Endothelial cell of umbilical vein (primary cell): ENCODE data around the gene BRD3. TPM values are rescaled to one million over a fixed set of nuclear protein-coding genes. Genes with fewer than 3 reads are reported as not detected.

Source experiments
- BruUV-seq: library from RNA; stranded (reverse); fragments of 400-500 nt; replicated peaks from 2 replicates; lab custom pipeline; 2021; lab: Mats Ljungman, UMichigan
- CTCF ChIA-PET: fragments of 300-600, 350-600 bp; sonication (Branson Sonifier 250); formaldehyde crosslinking; loops from one replicate; lab custom pipeline; 2021; ENCODE audit warnings: antibody characterized with exemption, inconsistent platforms; lab: Charles Lee
- POLR2A ChIA-PET: fragments of 300-600, 350-600 bp; sonication (Branson Sonifier 250); formaldehyde crosslinking; loops from one replicate; lab custom pipeline; 2021; ENCODE audit warnings: antibody characterized with exemption, inconsistent platforms; lab: Charles Lee
- DNase-seq: peaks from one replicate; pipeline ENCODE4 v3.0.0-alpha.2; 2011; ENCODE audit warnings: low read depth, low spot score
- FAIRE-seq: peaks from 2 replicates; lab custom pipeline; 2011; peaks lifted over from hg19 to GRCh38; lab: Jason Lieb, UNC
- H2AFZ ChIP-seq: 2 replicates; pipeline ENCODE4 v1.6.0; 2012; ENCODE audit warnings: low read depth, low read length, control low read depth, inconsistent platforms
- H3K27ac ChIP-seq: 2 replicates; pipeline ENCODE4 v1.5.1; 2011; ENCODE audit warnings: low read depth, mild to moderate bottlenecking, control low read depth, low read length, moderate library complexity; ENCODE audit not compliant: insufficient read depth
- H3K27me3 ChIP-seq, 2 experiments: 2 replicates each; pipeline versions ENCODE4 v1.6.0 to v1.6.1; 2011; ENCODE audit warnings: low read length in 2 of 2, mixed read lengths in 1 of 2; ENCODE audit not compliant: control insufficient read depth in 2 of 2, insufficient read depth in 2 of 2
- H3K36me3 ChIP-seq, 2 experiments: 2 replicates in 1 of 2; 3 replicates in 1 of 2; pipeline ENCODE4 v1.5.1; 2011; ENCODE audit warnings: low read length in 2 of 2, mild to moderate bottlenecking in 1 of 2, moderate library complexity in 1 of 2; ENCODE audit not compliant: control insufficient read depth in 2 of 2, insufficient read depth in 2 of 2; ENCODE audit errors: extremely low read depth in 1 of 2
- H3K4me1 ChIP-seq: 3 replicates; pipeline ENCODE4 v1.5.1; 2011; ENCODE audit warnings: mild to moderate bottlenecking, low read length; ENCODE audit not compliant: control insufficient read depth, insufficient read depth; ENCODE audit errors: extremely low read depth
- H3K4me2 ChIP-seq: 2 replicates; pipeline ENCODE4 v1.6.1; 2011; ENCODE audit warnings: low read length, control low read depth, mixed read lengths; ENCODE audit not compliant: insufficient read depth
- H3K4me3 ChIP-seq, 3 experiments: fragments of 200-600 bp in 1 of 3; sonication (generic), shearing (Covaris generic) in 1 of 3; replicated peaks in 1 of 3; 2 replicates each; pipeline ENCODE4 v1.5.1; 2011 to 2016; ENCODE audit warnings: control low read depth in 3 of 3, low read length in 3 of 3, mild to moderate bottlenecking in 2 of 3, inconsistent platforms in 1 of 3, low read depth in 1 of 3, moderate library complexity in 1 of 3; ENCODE audit not compliant: insufficient read depth in 1 of 3
- H3K79me2 ChIP-seq: 2 replicates; pipeline ENCODE4 v1.6.0; 2012; ENCODE audit warnings: low read length, inconsistent platforms; ENCODE audit not compliant: control insufficient read depth, insufficient read depth
- H3K9ac ChIP-seq: replicated peaks from 2 replicates; pipeline ENCODE3; 2011; ENCODE audit warnings: low read length, control low read depth; ENCODE audit not compliant: insufficient read depth; ENCODE audit errors: extremely low read depth
- H3K9me1 ChIP-seq: replicated peaks from 3 replicates; pipeline ENCODE4 v1.6.0; 2011; ENCODE audit warnings: mild to moderate bottlenecking, low read length; ENCODE audit not compliant: control insufficient read depth, insufficient read depth; ENCODE audit errors: extremely low read depth
- H3K9me3 ChIP-seq: replicated peaks from 2 replicates; pipeline ENCODE4 v1.5.1; 2012; ENCODE audit warnings: low read length, inconsistent platforms; ENCODE audit not compliant: control insufficient read depth, insufficient read depth
- H4K20me1 ChIP-seq: replicated peaks from 2 replicates; pipeline ENCODE3; 2011; ENCODE audit warnings: mild to moderate bottlenecking, low read length; ENCODE audit not compliant: control insufficient read depth, insufficient read depth; ENCODE audit errors: extremely low read depth
- EZH2 ChIP-seq: IDR thresholded peaks from 2 replicates; pipeline ENCODE4 v1.6.1; 2012; ENCODE audit warnings: borderline replicate concordance, low read depth, mild to moderate bottlenecking, moderate library complexity, low read length, inconsistent platforms; ENCODE audit not compliant: severe bottlenecking
- FOS ChIP-seq: IDR thresholded peaks from 2 replicates; pipeline ENCODE4 v1.6.1; 2011; ENCODE audit warnings: mild to moderate bottlenecking, low read length, moderate library complexity, borderline replicate concordance; ENCODE audit not compliant: insufficient read depth
- GATA2 ChIP-seq: IDR thresholded peaks from 2 replicates; pipeline ENCODE4 v1.7.0; 2011; ENCODE audit warnings: low read depth, mild to moderate bottlenecking, moderate library complexity, mixed read lengths, low read length; ENCODE audit not compliant: insufficient read length, insufficient read depth
- JUN ChIP-seq: IDR thresholded peaks from 2 replicates; pipeline ENCODE4 v1.6.1; 2011; ENCODE audit warnings: borderline replicate concordance, low read depth; ENCODE audit not compliant: insufficient read length, insufficient read depth
- MYC ChIP-seq: IDR thresholded peaks from one replicate; pipeline ENCODE4 v1.6.1; 2011; ENCODE audit warnings: mild to moderate bottlenecking, low read depth, low read length
- POLR2A ChIP-seq: IDR thresholded peaks from 2 replicates; pipeline ENCODE4 v1.6.1; 2012; ENCODE audit warnings: low read depth, mild to moderate bottlenecking, control low read depth, low read length
- POLR2AphosphoS5 ChIP-seq: IDR thresholded peaks from 2 replicates; pipeline ENCODE4 v1.6.1; 2012; ENCODE audit warnings: low read depth, mild to moderate bottlenecking, control low read depth, low read length, moderate library complexity; ENCODE audit not compliant: insufficient read depth
- dilution Hi-C: fragments of 300-500 bp; cut with MboI; formaldehyde crosslinking; loops from one replicate; pipeline ENCODE4 v1.15.0; 2019; ENCODE audit warnings: low sequenced_read_pairs; ENCODE audit not compliant: extremely low pct_ligation_motif_present
- intact Hi-C: fragments of 100-400 bp; cut with micrococcal nuclease; formaldehyde crosslinking; loops from one replicate; pipeline ENCODE4 v1.10.0; 2022
- polyA plus RNA-seq, 4 experiments: library from polyadenylated mRNA; depleted of rRNA in 3 of 4; stranded (reverse) in 3 of 4; unstranded in 1 of 4; fragments of >200 nt; gene quantifications; 2 replicates each; pipeline versions ENCODE4 v1.2.1 to v1.2.3, GENCODE V29; 2011 to 2012; ENCODE audit warnings: missing spikeins in 1 of 4
- total RNA-seq: library from RNA; stranded (reverse); gene quantifications from 2 replicates; pipeline ENCODE4 v1.2.3, GENCODE V29; 2021
- TF ChIP-seq, protein P1 (sequence below), 2 donors: IDR thresholded peaks; 1 replicate in 1 of 2; 2 replicates in 1 of 2; pipeline ENCODE4 v1.5.1; 2011; ENCODE audit warnings: low read length in 2 of 2, mild to moderate bottlenecking in 2 of 2, moderate library complexity in 2 of 2, control low read depth in 1 of 2, inconsistent platforms in 1 of 2, low read depth in 1 of 2; ENCODE audit not compliant: insufficient read depth in 1 of 2; ENCODE audit errors: extremely low read depth in 1 of 2
- TF ChIP-seq, protein P2 (sequence below): IDR thresholded peaks from 2 replicates; pipeline ENCODE4 v1.6.1; 2011; ENCODE audit not compliant: insufficient read depth, insufficient read length

Gene BRD3
- total and polyA plus RNA-seq, 2 donors (not counting 3 experiments of a cell fraction or from before 2014, with no cell fraction given): 10.5 to 47.1 TPM

- no TSS peak for BruUV-seq
- no peak overlapping the region for H3K4me2 ChIP-seq
- no peaks in the 10 kb centered on the region for H4K20me1 ChIP-seq
- H3K4me3 ChIP-seq: no peak overlapping the region
- H3K9me3 ChIP-seq: no peaks in the 10 kb centered on the region
- dilution Hi-C loops (no loop called here), intact Hi-C loops (no loop called here)
- TF ChIP-seq JUN: no peak
- no peak for TF ChIP-seq FOS
- TF ChIP-seq GATA2: no peak
- no peak for TF ChIP-seq POLR2A
- TF ChIP-seq, protein P1, sequence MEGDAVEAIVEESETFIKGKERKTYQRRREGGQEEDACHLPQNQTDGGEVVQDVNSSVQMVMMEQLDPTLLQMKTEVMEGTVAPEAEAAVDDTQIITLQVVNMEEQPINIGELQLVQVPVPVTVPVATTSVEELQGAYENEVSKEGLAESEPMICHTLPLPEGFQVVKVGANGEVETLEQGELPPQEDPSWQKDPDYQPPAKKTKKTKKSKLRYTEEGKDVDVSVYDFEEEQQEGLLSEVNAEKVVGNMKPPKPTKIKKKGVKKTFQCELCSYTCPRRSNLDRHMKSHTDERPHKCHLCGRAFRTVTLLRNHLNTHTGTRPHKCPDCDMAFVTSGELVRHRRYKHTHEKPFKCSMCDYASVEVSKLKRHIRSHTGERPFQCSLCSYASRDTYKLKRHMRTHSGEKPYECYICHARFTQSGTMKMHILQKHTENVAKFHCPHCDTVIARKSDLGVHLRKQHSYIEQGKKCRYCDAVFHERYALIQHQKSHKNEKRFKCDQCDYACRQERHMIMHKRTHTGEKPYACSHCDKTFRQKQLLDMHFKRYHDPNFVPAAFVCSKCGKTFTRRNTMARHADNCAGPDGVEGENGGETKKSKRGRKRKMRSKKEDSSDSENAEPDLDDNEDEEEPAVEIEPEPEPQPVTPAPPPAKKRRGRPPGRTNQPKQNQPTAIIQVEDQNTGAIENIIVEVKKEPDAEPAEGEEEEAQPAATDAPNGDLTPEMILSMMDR (IDR thresholded peaks at IDR 0.05; ENCODE audit: extremely low read depth in 1 of 2, insufficient read depth in 1 of 2, low read depth in 1 of 2, low read length in 2 of 2): no peak
- TF ChIP-seq MYC: no peak
- no peak for TF ChIP-seq POLR2AphosphoS5
- TF ChIP-seq, protein P2, sequence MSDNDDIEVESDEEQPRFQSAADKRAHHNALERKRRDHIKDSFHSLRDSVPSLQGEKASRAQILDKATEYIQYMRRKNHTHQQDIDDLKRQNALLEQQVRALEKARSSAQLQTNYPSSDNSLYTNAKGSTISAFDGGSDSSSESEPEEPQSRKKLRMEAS: no peak
- TF ChIP-seq EZH2: no peak
- no peak overlapping the region for H3K9ac ChIP-seq
- no peaks in the 10 kb centered on the region for H3K4me1 ChIP-seq
- H2AFZ ChIP-seq: no peak overlapping the region
- no peaks in the 10 kb centered on the region for H3K27me3 ChIP-seq
- no peaks in the 10 kb centered on the region for H3K79me2 ChIP-seq
- no peaks in the 10 kb centered on the region for H3K9me1 ChIP-seq
- FAIRE-seq (no peak), DNase-seq (no peak)
- ChIA-PET POLR2A (no interaction called here), CTCF (no interaction called here)
- H3K27ac ChIP-seq: no peak overlapping the region
- H3K36me3 ChIP-seq: peaks cover 13 to 37% of the 10 kb centered on the region in 2 experiments
Observed at GRCh38 chr9:134033516-134034214, 34.2 kb downstream of the BRD3 start.
